ENCODE data around the gene MYO16. TPM values are rescaled to one million over a fixed set of nuclear protein-coding genes. Genes with fewer than 3 reads are reported as not detected.

MYO16 gene
- not detected for total RNA-seq (2021; fragmentation: NEBNext Ultra II Directional; extraction: Animal tissue kit (Norgen Biotek cat#: 25700))
- long read RNA-seq, partial matches to known transcripts = 0 of 1 reads
- long read RNA-seq, other reads (novel, unspliced or antisense) = 1 of 1 reads

DNA sequence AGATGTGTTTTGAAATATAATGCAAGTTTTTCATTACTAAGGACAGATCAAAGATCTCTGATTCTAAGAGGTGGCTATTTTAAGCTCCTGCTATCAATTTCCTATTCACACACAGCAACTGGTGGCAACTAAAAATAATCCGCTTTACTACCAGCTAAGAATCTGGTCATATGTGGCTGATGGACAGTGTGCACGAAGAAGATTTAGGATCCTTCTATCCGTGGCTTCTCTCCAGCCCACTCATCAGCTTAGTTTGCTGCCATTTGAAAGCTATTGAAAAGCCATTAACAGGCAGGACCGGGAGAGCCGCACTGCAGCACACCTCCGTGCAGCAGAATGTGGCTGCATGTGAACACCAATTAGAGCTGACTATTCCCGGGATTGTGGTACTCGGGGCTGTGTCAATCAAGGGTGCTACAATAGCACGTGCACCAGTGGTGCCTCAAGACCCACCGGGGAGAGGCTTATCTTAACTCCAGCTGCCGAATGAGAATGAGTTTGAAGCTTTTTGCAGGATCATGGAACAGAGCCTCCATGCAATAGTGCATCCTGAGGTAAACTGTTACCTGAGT, at the start of gene MYO16:
Gene MYO16 (plus strand): TSS at position 431 of the 572 bp plus-strand sequence. CDS start 234 bp downstream, outside the sequence.
- Mint-ChIP-seq H3K27me3 (ENCODE audit: insufficient read depth) (no peaks in the 10 kb centered on the region), H3K27ac (no peak within 1 kb of the TSS), H3K4me3 (no peak within 1 kb of the TSS), H3K9me3 (peaks cover 37% of the 10 kb centered on the region), H3K36me3 (ENCODE audit: low read depth) (peaks cover 2% of the 10 kb centered on the region; the same call in 1 of the 2 replicates), H3K4me1 (ENCODE audit: low read depth) (no peaks in the 10 kb centered on the region)
- no peak for DNase-seq
- TF ChIP-seq, protein P1, sequence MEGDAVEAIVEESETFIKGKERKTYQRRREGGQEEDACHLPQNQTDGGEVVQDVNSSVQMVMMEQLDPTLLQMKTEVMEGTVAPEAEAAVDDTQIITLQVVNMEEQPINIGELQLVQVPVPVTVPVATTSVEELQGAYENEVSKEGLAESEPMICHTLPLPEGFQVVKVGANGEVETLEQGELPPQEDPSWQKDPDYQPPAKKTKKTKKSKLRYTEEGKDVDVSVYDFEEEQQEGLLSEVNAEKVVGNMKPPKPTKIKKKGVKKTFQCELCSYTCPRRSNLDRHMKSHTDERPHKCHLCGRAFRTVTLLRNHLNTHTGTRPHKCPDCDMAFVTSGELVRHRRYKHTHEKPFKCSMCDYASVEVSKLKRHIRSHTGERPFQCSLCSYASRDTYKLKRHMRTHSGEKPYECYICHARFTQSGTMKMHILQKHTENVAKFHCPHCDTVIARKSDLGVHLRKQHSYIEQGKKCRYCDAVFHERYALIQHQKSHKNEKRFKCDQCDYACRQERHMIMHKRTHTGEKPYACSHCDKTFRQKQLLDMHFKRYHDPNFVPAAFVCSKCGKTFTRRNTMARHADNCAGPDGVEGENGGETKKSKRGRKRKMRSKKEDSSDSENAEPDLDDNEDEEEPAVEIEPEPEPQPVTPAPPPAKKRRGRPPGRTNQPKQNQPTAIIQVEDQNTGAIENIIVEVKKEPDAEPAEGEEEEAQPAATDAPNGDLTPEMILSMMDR (IDR thresholded peaks at IDR 0.05) = no peak

DNA sequence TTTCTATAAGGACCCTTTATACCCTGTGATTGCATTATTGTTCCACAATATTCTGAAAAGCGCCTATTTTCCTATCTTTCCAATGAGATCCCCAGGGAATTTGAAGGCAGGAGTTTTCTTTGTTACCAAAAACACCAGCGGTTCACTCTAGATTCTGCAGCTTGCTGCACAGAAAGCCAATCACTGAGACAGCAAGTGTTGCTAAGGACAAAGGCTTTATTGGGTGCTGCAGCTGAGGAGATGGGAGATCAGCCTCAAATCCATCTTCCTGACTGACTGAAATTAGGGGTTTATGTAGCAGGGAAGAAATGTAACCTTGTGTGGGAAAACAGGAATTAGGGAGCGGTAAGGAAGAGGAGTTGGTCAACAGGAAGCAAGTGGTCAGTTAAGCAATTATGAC, 42.6 kb upstream of the MYO16 start:
- Mint-ChIP-seq H3K4me1 (ENCODE audit: low read depth) (no peaks in the 10 kb centered on the region), H3K4me3 (no peak overlapping the region), H3K27me3 (ENCODE audit: insufficient read depth) (no peaks in the 10 kb centered on the region), H3K36me3 (ENCODE audit: low read depth) (no peaks in the 10 kb centered on the region), H3K9me3 (peaks cover 8% of the 10 kb centered on the region), H3K27ac (no peak overlapping the region)
- no peak for DNase-seq
- TF ChIP-seq, protein P1 (IDR thresholded peaks at IDR 0.05) = no peak

DNA sequence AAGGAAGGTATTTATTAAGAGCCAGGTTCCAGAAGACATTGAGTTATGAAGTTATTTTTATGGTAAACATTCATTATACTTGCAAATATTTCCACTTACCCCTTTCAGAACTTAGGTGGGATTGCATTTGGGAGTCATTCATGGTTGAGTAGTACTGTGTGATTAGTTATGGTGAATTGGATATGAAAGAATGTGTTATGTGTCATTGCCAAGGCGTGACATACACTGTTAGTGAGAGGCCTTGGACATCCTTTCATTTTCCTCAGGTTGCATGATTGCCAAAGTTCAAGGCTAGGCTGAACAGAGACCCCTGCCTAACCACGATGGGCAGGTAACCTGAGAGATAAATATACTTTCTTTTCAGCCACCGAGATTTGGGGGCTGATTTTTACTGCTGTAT, 40.9 kb upstream of the MYO16 start:
- no peak overlapping the region for H3K4me3 Mint-ChIP-seq
- no peak for DNase-seq
- TF ChIP-seq, protein P1 (IDR thresholded peaks at IDR 0.05) = no peak
- no peaks in the 10 kb centered on the region for H3K36me3 Mint-ChIP-seq (ENCODE audit: low read depth)
- H3K27ac Mint-ChIP-seq = no peak overlapping the region
- H3K27me3 Mint-ChIP-seq (ENCODE audit: insufficient read depth) = no peaks in the 10 kb centered on the region
- no peaks in the 10 kb centered on the region for H3K4me1 Mint-ChIP-seq (ENCODE audit: low read depth)
- peaks cover 12% of the 10 kb centered on the region for H3K9me3 Mint-ChIP-seq

DNA sequence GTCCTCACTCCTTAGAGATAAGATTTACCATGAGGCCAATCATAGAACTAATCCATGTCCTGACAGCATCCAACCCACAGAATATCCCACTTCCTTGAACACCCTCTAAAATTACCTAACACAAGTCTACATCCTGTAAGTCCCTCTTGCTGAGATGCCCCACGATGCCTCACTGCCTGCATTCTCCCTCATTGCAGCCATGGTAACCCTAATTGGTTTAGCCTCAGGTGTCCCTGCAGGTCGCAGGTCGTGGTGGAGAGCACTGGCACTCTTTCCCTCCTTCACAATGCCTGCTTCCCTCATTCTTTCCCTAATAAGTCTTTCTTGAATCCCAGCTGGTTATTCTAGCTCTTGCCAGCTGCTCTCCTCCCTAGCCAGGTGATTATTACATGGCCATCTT, 35.3 kb upstream of the MYO16 start:
- Mint-ChIP-seq H3K36me3 (ENCODE audit: low read depth) (no peaks in the 10 kb centered on the region), H3K27ac (no peak overlapping the region), H3K27me3 (ENCODE audit: insufficient read depth) (no peaks in the 10 kb centered on the region), H3K4me1 (ENCODE audit: low read depth) (no peaks in the 10 kb centered on the region), H3K9me3 (peaks cover 28% of the 10 kb centered on the region), H3K4me3 (no peak overlapping the region)
- TF ChIP-seq, protein P1 (IDR thresholded peaks at IDR 0.05) = no peak
- no peak for DNase-seq

DNA sequence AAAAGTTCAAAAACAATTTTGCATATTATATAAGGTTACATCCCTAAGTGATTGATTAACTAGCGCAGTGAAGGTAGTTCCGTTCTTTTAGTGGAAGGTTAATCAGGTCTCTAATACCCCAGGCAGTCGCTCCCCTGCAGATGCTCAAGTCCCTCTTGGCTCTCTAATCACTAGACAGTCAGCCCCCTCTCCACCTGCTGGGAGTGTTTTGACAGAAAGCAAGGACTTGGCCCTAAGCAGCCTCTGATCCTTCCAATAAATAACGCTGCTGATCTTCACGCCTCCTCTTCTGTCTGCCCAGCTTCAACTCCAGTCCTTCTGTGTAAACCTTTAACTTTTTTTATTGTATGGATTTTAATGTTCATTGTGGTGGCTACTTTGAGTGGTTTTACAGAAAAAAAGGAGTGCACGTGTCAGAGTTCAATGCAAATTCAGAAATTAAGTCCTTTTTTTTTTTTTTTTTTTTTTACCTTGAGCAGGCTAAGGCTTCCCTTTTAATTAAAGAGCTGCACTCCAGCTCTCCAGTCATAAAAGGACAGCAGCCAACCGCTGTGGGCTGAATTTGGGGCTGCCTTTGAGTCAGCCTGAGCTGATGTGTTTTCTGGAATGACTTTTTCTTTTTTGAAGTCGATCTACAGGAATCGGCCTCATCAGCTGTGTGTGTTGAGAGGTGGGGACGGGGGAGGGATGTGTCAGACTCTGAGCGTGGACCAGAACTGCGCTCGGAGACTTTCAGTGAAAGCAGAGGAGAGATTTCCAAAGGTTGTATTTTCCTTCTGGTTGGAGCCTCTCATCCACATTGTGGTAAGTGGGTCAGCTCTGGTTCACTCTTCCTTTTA, 33.8 kb upstream of the MYO16 start:
- H3K4me1 Mint-ChIP-seq (ENCODE audit: low read depth) = no peaks in the 10 kb centered on the region
- no peaks in the 10 kb centered on the region for H3K27me3 Mint-ChIP-seq (ENCODE audit: insufficient read depth)
- H3K27ac Mint-ChIP-seq = no peak overlapping the region
- no peak for DNase-seq
- H3K4me3 Mint-ChIP-seq = no peak overlapping the region
- TF ChIP-seq, protein P1 (IDR thresholded peaks at IDR 0.05) = no peak
- H3K36me3 Mint-ChIP-seq (ENCODE audit: low read depth) = no peaks in the 10 kb centered on the region
- H3K9me3 Mint-ChIP-seq = peaks cover 24% of the 10 kb centered on the region

Data from HFFc6 (cell line).